ENCODE data around the gene SMOC1. TPM values are rescaled to one million over a fixed set of nuclear protein-coding genes. Genes with fewer than 3 reads are reported as not detected.

SMOC1 gene
- total RNA-seq, 1 donor from 2014 or later: 89.3 TPM

- no peak overlapping the region for H3K27ac ChIP-seq
- no peak overlapping the region for H3K4me2 ChIP-seq
- no peak overlapping the region for H3K9ac ChIP-seq
- Mint-ChIP-seq H3K36me3 (no peaks in the 10 kb centered on the region), H3K4me3 (no peak overlapping the region), H3K9me3 (no peaks in the 10 kb centered on the region), H3K4me1 (peaks cover 34% of the 10 kb centered on the region), H3K27ac (no peak overlapping the region), H3K27me3 (ENCODE audit: insufficient read depth, low read depth) (peaks cover 21% of the 10 kb centered on the region)
- no peaks in the 10 kb centered on the region for H3K79me2 ChIP-seq (ENCODE audit: low read depth)
- H3K4me3 ChIP-seq: no peak overlapping the region
- no peaks in the 10 kb centered on the region for H3K27me3 ChIP-seq
- peaks cover 56% of the 10 kb centered on the region for H3K4me1 ChIP-seq
- no peaks in the 10 kb centered on the region for H3K36me3 ChIP-seq
- H4K20me1 ChIP-seq (ENCODE audit: low read depth): no peaks in the 10 kb centered on the region
- TF ChIP-seq CTCF (IDR thresholded peaks at IDR 0.05) (no peak), EZH2phosphoT487 (IDR thresholded peaks at IDR 0.05) (no peak), EZH2 (IDR thresholded peaks at IDR 0.05) (no peak)
- no peaks in the 10 kb centered on the region for H3K9me3 ChIP-seq (ENCODE audit: low read depth)
- no peak for DNase-seq (ENCODE audit: low spot score)
- no peak overlapping the region for H2AFZ ChIP-seq (replicated peaks)
- peaks cover 40% of the 10 kb centered on the region for H3F3A ChIP-seq (ENCODE audit: low read depth)
These were observed 33.4 kb upstream of the SMOC1 start for GRCh38 chr14:69845787-69846186.

- Mint-ChIP-seq H3K4me1 (peaks cover 52% of the 10 kb centered on the region), H3K27ac (peak overlapping the region; percentile 82), H3K4me3 (no peak overlapping the region), H3K9me3 (no peaks in the 10 kb centered on the region), H3K27me3 (ENCODE audit: insufficient read depth, low read depth) (peaks cover 21% of the 10 kb centered on the region), H3K36me3 (no peaks in the 10 kb centered on the region)
- H2AFZ ChIP-seq (replicated peaks): no peak overlapping the region
- peaks cover 27% of the 10 kb centered on the region for H3F3A ChIP-seq (ENCODE audit: low read depth)
- H3K36me3 ChIP-seq: no peaks in the 10 kb centered on the region
- no peaks in the 10 kb centered on the region for H3K79me2 ChIP-seq (ENCODE audit: low read depth)
- DNase-seq (ENCODE audit: low spot score): no peak
- H3K9me3 ChIP-seq (ENCODE audit: low read depth): no peaks in the 10 kb centered on the region
- no peak overlapping the region for H3K4me2 ChIP-seq
- H3K4me3 ChIP-seq: no peak overlapping the region
- no peaks in the 10 kb centered on the region for H3K27me3 ChIP-seq
- H4K20me1 ChIP-seq (ENCODE audit: low read depth): no peaks in the 10 kb centered on the region
- H3K4me1 ChIP-seq: peaks cover 51% of the 10 kb centered on the region
- TF ChIP-seq EZH2 (IDR thresholded peaks at IDR 0.05): no peak
- TF ChIP-seq CTCF (IDR thresholded peaks at IDR 0.05): no peak
- no peak for TF ChIP-seq EZH2phosphoT487 (IDR thresholded peaks at IDR 0.05)
- no peak overlapping the region for H3K27ac ChIP-seq
- no peak overlapping the region for H3K9ac ChIP-seq
These were observed 31.1 kb upstream of the SMOC1 start for GRCh38 chr14:69848156-69848555.

GRCh38 chr14:69848903-69849391, 30.3 kb upstream of the SMOC1 start:
- no peaks in the 10 kb centered on the region for H3K9me3 ChIP-seq (ENCODE audit: low read depth)
- no peak overlapping the region for H3K27ac ChIP-seq
- peaks cover 20% of the 10 kb centered on the region for H3K27me3 Mint-ChIP-seq (ENCODE audit: insufficient read depth, low read depth)
- no peaks in the 10 kb centered on the region for H3K36me3 ChIP-seq
- H3K4me1 Mint-ChIP-seq: peaks cover 56% of the 10 kb centered on the region
- no peak overlapping the region for H3K4me2 ChIP-seq
- no peaks in the 10 kb centered on the region for H3K27me3 ChIP-seq
- no peak overlapping the region for H3K9ac ChIP-seq
- peaks cover 48% of the 10 kb centered on the region for H3K4me1 ChIP-seq
- no peak overlapping the region for H2AFZ ChIP-seq (replicated peaks)
- peaks cover 19% of the 10 kb centered on the region for H3F3A ChIP-seq (ENCODE audit: low read depth)
- H3K4me3 Mint-ChIP-seq: no peak overlapping the region
- DNase-seq (ENCODE audit: low spot score): no peak
- H3K36me3 Mint-ChIP-seq: no peaks in the 10 kb centered on the region
- no peak overlapping the region for H3K27ac Mint-ChIP-seq
- no peak overlapping the region for H3K4me3 ChIP-seq
- no peaks in the 10 kb centered on the region for H3K79me2 ChIP-seq (ENCODE audit: low read depth)
- H3K9me3 Mint-ChIP-seq: no peaks in the 10 kb centered on the region
- H4K20me1 ChIP-seq (ENCODE audit: low read depth): no peaks in the 10 kb centered on the region
- TF ChIP-seq EZH2 (IDR thresholded peaks at IDR 0.05): no peak
- TF ChIP-seq CTCF (IDR thresholded peaks at IDR 0.05): no peak
- TF ChIP-seq EZH2phosphoT487 (IDR thresholded peaks at IDR 0.05): no peak
